SK-N-SH (cell line): ENCODE measurements around the gene C20orf204. TPM values are rescaled to one million over a fixed set of nuclear protein-coding genes. Genes with fewer than 3 reads are reported as not detected.

ENCODE experiments used
- CTCF ChIA-PET: fragments of 300-600, 350-600 bp; formaldehyde crosslinking; extraction: SDS; loops from one replicate; lab custom pipeline; 2021; lab: Yijun Ruan, JAX
- POLR2A ChIA-PET: fragments of 350-600 bp; sonication (Branson Sonifier 250); formaldehyde crosslinking; extraction: SDS; loops from one replicate; lab custom pipeline; 2020; ENCODE audit warnings: antibody characterized with exemption, inconsistent platforms; lab: Yijun Ruan, JAX
- DNase-seq: peaks from one replicate; pipeline ENCODE4 v3.0.0; 2012
- H2AFZ ChIP-seq: fragments of 200-600 bp; sonication (generic); 2 replicates; pipeline ENCODE4 v1.8.1; 2016; ENCODE audit warnings: antibody characterized with exemption, mild to moderate bottlenecking, low read depth
- H3F3A ChIP-seq: fragments of 200-600 bp; sonication (generic); replicated peaks from 2 replicates; pipeline ENCODE3; 2016; ENCODE audit warnings: antibody characterized with exemption, mild to moderate bottlenecking; ENCODE audit not compliant: insufficient read depth
- H3K27ac ChIP-seq, 2 experiments: fragments of 200-500 bp in 1 of 2; fragments of 200-600 bp in 1 of 2; sonication (Bioruptor generic) in 1 of 2; sonication (generic), shearing (Covaris generic) in 1 of 2; 2 replicates each; pipeline versions ENCODE4 v1.5.1 to v1.6.1; 2014 to 2016; ENCODE audit warnings: low read depth in 2 of 2, inconsistent platforms in 1 of 2, low read length in 1 of 2, mild to moderate bottlenecking in 1 of 2, mixed read lengths in 1 of 2
- H3K27me3 ChIP-seq: fragments of 200-600 bp; sonication (generic), shearing (Covaris generic); 2 replicates; pipeline ENCODE4 v1.6.1; 2016; ENCODE audit warnings: mixed run types; ENCODE audit not compliant: insufficient read depth
- H3K36me3 ChIP-seq, 2 experiments: fragments of 200-500 bp in 1 of 2; fragments of 200-600 bp in 1 of 2; sonication (Bioruptor generic) in 1 of 2; sonication (generic) in 1 of 2; replicated peaks in 1 of 2; 2 replicates each; pipeline versions ENCODE3 to v1.5.1; 2014 to 2016; ENCODE audit warnings: low read length in 1 of 2, mild to moderate bottlenecking in 1 of 2; ENCODE audit not compliant: insufficient read depth in 2 of 2, control insufficient read depth in 1 of 2
- H3K4me1 ChIP-seq, 2 experiments: fragments of 200-500 bp in 1 of 2; fragments of 200-600 bp in 1 of 2; sonication (Bioruptor generic) in 1 of 2; sonication (generic), shearing (Covaris generic) in 1 of 2; 2 replicates each; pipeline versions ENCODE4 v1.5.1 to v1.6.1; 2014 to 2016; ENCODE audit warnings: low read depth in 1 of 2, low read length in 1 of 2, mixed run types in 1 of 2; ENCODE audit not compliant: insufficient read depth in 2 of 2, control insufficient read depth in 1 of 2
- H3K4me2 ChIP-seq: fragments of 200-600 bp; sonication (generic), shearing (Covaris generic); 2 replicates; pipeline ENCODE4 v1.6.1; 2017; ENCODE audit warnings: mixed run types
- H3K4me3 ChIP-seq, 2 experiments: fragments of 200-500 bp in 1 of 2; fragments of 200-600 bp in 1 of 2; sonication (Bioruptor generic) in 1 of 2; sonication (generic), shearing (Covaris generic) in 1 of 2; 2 replicates each; pipeline versions ENCODE4 v1.5.1 to v1.8.1; 2014 to 2016; ENCODE audit warnings: low read depth in 2 of 2, inconsistent platforms in 1 of 2, low read length in 1 of 2, mild to moderate bottlenecking in 1 of 2, mixed read lengths in 1 of 2, moderate library complexity in 1 of 2
- H3K79me2 ChIP-seq: fragments of 200-600 bp; sonication (generic); 2 replicates; pipeline ENCODE4 v1.8.1; 2017; ENCODE audit warnings: mild to moderate bottlenecking; ENCODE audit not compliant: insufficient read depth
- H3K9ac ChIP-seq: fragments of 200-600 bp; sonication (generic); 2 replicates; pipeline ENCODE4 v1.6.1; 2017; ENCODE audit warnings: mixed run types
- H3K9me2 ChIP-seq: fragments of 200-600 bp; sonication (generic); 2 replicates; pipeline ENCODE4 v1.6.1; 2017; ENCODE audit warnings: mixed run types
- H3K9me3 ChIP-seq: fragments of 200-600 bp; sonication (generic); 2 replicates; pipeline ENCODE4 v1.6.1; 2017; ENCODE audit warnings: mixed run types, mild to moderate bottlenecking, moderate library complexity
- H4K20me1 ChIP-seq: fragments of 200-600 bp; sonication (generic); 2 replicates; pipeline ENCODE4 v1.6.1; 2017; ENCODE audit warnings: mild to moderate bottlenecking, mixed run types; ENCODE audit not compliant: insufficient read depth
- EP300 ChIP-seq, 2 experiments: IDR thresholded peaks; 2 replicates each; pipeline versions ENCODE4 v1.4.0 to v1.6.1; 2012; ENCODE audit warnings: borderline replicate concordance in 1 of 2, low read depth in 1 of 2, low read length in 1 of 2
- EZH2phosphoT487 ChIP-seq: fragments of 200-600 bp; sonication (generic); IDR thresholded peaks from 2 replicates; pipeline ENCODE4 v1.6.1; 2017; ENCODE audit warnings: low read depth, mixed run types, mild to moderate bottlenecking, antibody characterized with exemption, moderate library complexity, borderline replicate concordance
- FOXJ3 ChIP-seq: sonication (generic); formaldehyde crosslinking; IDR thresholded peaks from 2 replicates; pipeline ENCODE4 v1.5.1; 2020; ENCODE audit warnings: mild to moderate bottlenecking, missing genetic modification reagents
- GABPA ChIP-seq: IDR thresholded peaks from 2 replicates; pipeline ENCODE4 v1.4.0; 2012; ENCODE audit warnings: low read depth, mild to moderate bottlenecking
- GATA2 ChIP-seq: sonication (generic); formaldehyde crosslinking; IDR thresholded peaks from 2 replicates; pipeline ENCODE4 v1.5.0; 2020; ENCODE audit warnings: mild to moderate bottlenecking, missing genetic modification reagents
- MEF2A ChIP-seq: IDR thresholded peaks from 2 replicates; pipeline ENCODE4 v1.4.0; 2012; ENCODE audit warnings: low read depth, borderline replicate concordance
- MXI1 ChIP-seq: IDR thresholded peaks from 2 replicates; pipeline ENCODE4 v1.6.1; 2012; ENCODE audit warnings: mild to moderate bottlenecking, low read depth, low read length, improper control_type of control experiment
- NFIC ChIP-seq: IDR thresholded peaks from 2 replicates; pipeline ENCODE4 v1.4.0; 2012; ENCODE audit warnings: borderline replicate concordance
- NRF1 ChIP-seq: IDR thresholded peaks from 2 replicates; pipeline ENCODE4 v1.6.1; 2012; ENCODE audit warnings: low read depth, mild to moderate bottlenecking, low read length
- POLR2AphosphoS5 ChIP-seq: IDR thresholded peaks from 2 replicates; pipeline ENCODE4 v1.6.1; 2012; ENCODE audit warnings: low read depth, low read length
- RAD21 ChIP-seq: IDR thresholded peaks from 2 replicates; pipeline ENCODE4 v1.6.1; 2012; ENCODE audit warnings: mild to moderate bottlenecking, low read length
- TAF1 ChIP-seq: IDR thresholded peaks from 2 replicates; pipeline ENCODE4 v1.6.1; 2012; ENCODE audit warnings: low read depth, mild to moderate bottlenecking, low read length, moderate library complexity, borderline replicate concordance
- TCF12 ChIP-seq: IDR thresholded peaks from 2 replicates; pipeline ENCODE4 v1.4.0; 2012
- WGBS: methylation state at CpG from one replicate; pipeline ENCODE4 v1.1.6; 2017; ENCODE audit warnings: low lambda C conversion rate; 5-methylcytosine and 5-hydroxymethylcytosine counted together
- polyA plus RNA-seq, 3 experiments: library from polyadenylated mRNA; depleted of rRNA; stranded (reverse); fragments of >200 nt; gene quantifications; 2 replicates each; pipeline ENCODE4 v1.2.3, GENCODE V29; 2012
- TF ChIP-seq, protein P1 (sequence below): IDR thresholded peaks from 2 replicates; pipeline ENCODE4 v1.4.0; 2012; ENCODE audit warnings: low read depth
- TF ChIP-seq, protein P2 (sequence below): fragments of 200-600 bp; sonication (generic); IDR thresholded peaks from 2 replicates; pipeline ENCODE4 v1.6.1; 2017; ENCODE audit warnings: antibody characterized with exemption, mild to moderate bottlenecking, moderate library complexity
- TF ChIP-seq, protein P3 (sequence below): fragments of 150-350 bp; IDR thresholded peaks from 2 replicates; pipeline ENCODE4 v1.6.1; 2017; ENCODE audit warnings: antibody characterized with exemption, low read length, low read depth, borderline replicate concordance
- TF ChIP-seq, protein P4 (sequence below): IDR thresholded peaks from 2 replicates; pipeline ENCODE4 v1.6.1; 2012; ENCODE audit warnings: mild to moderate bottlenecking, low read depth, low read length, moderate library complexity
- TF ChIP-seq, protein P5 (sequence below): IDR thresholded peaks from 2 replicates; pipeline ENCODE4 v1.4.0; 2012; ENCODE audit warnings: low read depth, borderline replicate concordance

Gene C20orf204
- polyA plus RNA-seq, 1 of the 3 experiments (the other 2 are of a cell fraction) = 0.21 TPM

DNA sequence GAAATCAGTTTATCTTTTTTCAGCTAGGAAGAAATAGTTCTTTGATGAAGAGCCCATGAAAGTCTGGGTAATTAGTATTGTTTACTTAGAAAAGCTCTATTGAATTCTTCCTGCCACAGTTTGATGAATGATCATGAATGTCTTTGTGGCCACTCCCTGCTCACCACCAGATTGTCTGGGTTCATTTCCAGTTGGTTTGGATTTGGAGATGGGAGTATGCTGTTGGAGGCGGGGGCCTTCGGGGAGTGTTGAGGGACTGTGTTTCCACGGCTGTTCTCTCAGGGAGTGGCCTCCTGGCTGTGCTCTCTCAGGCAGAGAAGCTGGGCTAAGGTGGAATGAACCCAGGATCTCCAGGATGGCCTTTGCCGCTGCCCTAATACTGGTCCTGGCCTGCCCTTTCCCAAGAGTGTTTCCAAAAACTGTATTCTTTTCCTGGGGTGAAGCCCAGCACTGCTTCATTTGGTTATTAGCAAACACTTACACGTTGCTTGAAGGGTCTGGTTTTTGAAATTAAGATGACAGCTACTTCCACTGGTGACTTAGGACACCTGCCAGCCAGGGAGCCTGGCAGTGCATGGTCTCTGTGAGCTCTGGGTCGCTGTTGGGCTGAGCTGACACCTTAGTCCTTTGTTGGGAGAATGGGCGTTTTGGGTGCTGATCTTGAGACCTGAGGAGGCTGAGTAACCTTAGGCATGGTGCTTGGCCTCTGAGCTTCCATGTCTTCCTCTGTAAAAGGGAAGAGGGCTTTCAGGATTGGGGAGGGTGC is 31.8 kb upstream of the C20orf204 start:
- H3K4me1 ChIP-seq = no peaks in the 10 kb centered on the region
- TF ChIP-seq GATA2 (no peak), TAF1 (no peak), EZH2phosphoT487 (no peak), POLR2AphosphoS5 (no peak), NRF1 (no peak), RAD21 (no peak), NFIC (no peak), TCF12 (no peak), GABPA (no peak), MXI1 (no peak), FOXJ3 (no peak), MEF2A (no peak), EP300 (IDR thresholded peaks at IDR 0.05; ENCODE audit: borderline replicate concordance in 1 of 2, low read depth in 1 of 2, low read length in 1 of 2) (no peak)
- TF ChIP-seq, protein P1, sequence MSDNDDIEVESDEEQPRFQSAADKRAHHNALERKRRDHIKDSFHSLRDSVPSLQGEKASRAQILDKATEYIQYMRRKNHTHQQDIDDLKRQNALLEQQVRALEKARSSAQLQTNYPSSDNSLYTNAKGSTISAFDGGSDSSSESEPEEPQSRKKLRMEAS = no peak
- TF ChIP-seq, protein P2, sequence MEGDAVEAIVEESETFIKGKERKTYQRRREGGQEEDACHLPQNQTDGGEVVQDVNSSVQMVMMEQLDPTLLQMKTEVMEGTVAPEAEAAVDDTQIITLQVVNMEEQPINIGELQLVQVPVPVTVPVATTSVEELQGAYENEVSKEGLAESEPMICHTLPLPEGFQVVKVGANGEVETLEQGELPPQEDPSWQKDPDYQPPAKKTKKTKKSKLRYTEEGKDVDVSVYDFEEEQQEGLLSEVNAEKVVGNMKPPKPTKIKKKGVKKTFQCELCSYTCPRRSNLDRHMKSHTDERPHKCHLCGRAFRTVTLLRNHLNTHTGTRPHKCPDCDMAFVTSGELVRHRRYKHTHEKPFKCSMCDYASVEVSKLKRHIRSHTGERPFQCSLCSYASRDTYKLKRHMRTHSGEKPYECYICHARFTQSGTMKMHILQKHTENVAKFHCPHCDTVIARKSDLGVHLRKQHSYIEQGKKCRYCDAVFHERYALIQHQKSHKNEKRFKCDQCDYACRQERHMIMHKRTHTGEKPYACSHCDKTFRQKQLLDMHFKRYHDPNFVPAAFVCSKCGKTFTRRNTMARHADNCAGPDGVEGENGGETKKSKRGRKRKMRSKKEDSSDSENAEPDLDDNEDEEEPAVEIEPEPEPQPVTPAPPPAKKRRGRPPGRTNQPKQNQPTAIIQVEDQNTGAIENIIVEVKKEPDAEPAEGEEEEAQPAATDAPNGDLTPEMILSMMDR = no peak
- TF ChIP-seq, protein P3, sequence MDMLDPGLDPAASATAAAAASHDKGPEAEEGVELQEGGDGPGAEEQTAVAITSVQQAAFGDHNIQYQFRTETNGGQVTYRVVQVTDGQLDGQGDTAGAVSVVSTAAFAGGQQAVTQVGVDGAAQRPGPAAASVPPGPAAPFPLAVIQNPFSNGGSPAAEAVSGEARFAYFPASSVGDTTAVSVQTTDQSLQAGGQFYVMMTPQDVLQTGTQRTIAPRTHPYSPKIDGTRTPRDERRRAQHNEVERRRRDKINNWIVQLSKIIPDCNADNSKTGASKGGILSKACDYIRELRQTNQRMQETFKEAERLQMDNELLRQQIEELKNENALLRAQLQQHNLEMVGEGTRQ = no peak
- TF ChIP-seq, protein P4, sequence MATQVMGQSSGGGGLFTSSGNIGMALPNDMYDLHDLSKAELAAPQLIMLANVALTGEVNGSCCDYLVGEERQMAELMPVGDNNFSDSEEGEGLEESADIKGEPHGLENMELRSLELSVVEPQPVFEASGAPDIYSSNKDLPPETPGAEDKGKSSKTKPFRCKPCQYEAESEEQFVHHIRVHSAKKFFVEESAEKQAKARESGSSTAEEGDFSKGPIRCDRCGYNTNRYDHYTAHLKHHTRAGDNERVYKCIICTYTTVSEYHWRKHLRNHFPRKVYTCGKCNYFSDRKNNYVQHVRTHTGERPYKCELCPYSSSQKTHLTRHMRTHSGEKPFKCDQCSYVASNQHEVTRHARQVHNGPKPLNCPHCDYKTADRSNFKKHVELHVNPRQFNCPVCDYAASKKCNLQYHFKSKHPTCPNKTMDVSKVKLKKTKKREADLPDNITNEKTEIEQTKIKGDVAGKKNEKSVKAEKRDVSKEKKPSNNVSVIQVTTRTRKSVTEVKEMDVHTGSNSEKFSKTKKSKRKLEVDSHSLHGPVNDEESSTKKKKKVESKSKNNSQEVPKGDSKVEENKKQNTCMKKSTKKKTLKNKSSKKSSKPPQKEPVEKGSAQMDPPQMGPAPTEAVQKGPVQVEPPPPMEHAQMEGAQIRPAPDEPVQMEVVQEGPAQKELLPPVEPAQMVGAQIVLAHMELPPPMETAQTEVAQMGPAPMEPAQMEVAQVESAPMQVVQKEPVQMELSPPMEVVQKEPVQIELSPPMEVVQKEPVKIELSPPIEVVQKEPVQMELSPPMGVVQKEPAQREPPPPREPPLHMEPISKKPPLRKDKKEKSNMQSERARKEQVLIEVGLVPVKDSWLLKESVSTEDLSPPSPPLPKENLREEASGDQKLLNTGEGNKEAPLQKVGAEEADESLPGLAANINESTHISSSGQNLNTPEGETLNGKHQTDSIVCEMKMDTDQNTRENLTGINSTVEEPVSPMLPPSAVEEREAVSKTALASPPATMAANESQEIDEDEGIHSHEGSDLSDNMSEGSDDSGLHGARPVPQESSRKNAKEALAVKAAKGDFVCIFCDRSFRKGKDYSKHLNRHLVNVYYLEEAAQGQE = no peak
- TF ChIP-seq, protein P5, sequence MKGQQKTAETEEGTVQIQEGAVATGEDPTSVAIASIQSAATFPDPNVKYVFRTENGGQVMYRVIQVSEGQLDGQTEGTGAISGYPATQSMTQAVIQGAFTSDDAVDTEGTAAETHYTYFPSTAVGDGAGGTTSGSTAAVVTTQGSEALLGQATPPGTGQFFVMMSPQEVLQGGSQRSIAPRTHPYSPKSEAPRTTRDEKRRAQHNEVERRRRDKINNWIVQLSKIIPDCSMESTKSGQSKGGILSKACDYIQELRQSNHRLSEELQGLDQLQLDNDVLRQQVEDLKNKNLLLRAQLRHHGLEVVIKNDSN = no peak
- TF ChIP-seq, all 33 proteins: peak for 0
- ChIA-PET POLR2A (no interaction called here), CTCF (interaction anchor here (1.4 kb wide), 1 partner anchor 30 kb away, joined by 3 read pairs; no protein-coding TSS in a partner anchor)
- Histone ChIP-seq H3F3A (no peaks in the 10 kb centered on the region), H3K79me2 (peaks cover 25% of the 10 kb centered on the region; the same call in 1 of the 2 replicates), H3K4me2 (no peak overlapping the region), H3K9me2 (no peaks in the 10 kb centered on the region), H3K4me3 (no peak overlapping the region), H2AFZ (no peak overlapping the region), H3K27ac (no peak overlapping the region), H3K9ac (no peak overlapping the region), H3K36me3 (peaks cover 39 to 52% of the 10 kb centered on the region in 2 experiments), H3K9me3 (no peaks in the 10 kb centered on the region), H4K20me1 (peaks cover 5% of the 10 kb centered on the region; the same call in 1 of the 2 replicates), H3K27me3 (no peaks in the 10 kb centered on the region)
- DNase-seq = no peak
- WGBS = 70% methylated on average over 4 of the region's 7 CpGs
